ENCODE data around the gene INA.
"Not testable (repeated sequence)": the region's sequence is repeated elsewhere in the genome, so short reads cannot be mapped to it uniquely, and the experiment has no call there.

Gene INA

GRCh38 chr10:103276896-103277712 lies at the start of gene INA:
TSS of gene INA (plus strand) at chr10:103277138. CDS start at chr10:103277212, 74 bp downstream.
- DNase-seq: peak; percentile 63

- no peak for DNase-seq
Observed at GRCh38 chr10:103227416-103227815, 49.5 kb upstream of the INA start.

GRCh38 chr10:103231047-103231551 lies 45.8 kb upstream of the INA start:
- no peak for DNase-seq

- no peak for DNase-seq
Observed at GRCh38 chr10:103232131-103232673, 44.7 kb upstream of the INA start.

- DNase-seq: no peak
Observed at GRCh38 chr10:103232772-103233488, 44.0 kb upstream of the INA start.

GRCh38 chr10:103235775-103236174 lies 41.2 kb upstream of the INA start:
- no peak for DNase-seq

- no peak for DNase-seq
Observed at GRCh38 chr10:103238506-103239252, 38.3 kb upstream of the INA start.

GRCh38 chr10:103241262-103242011 lies 35.5 kb upstream of the INA start:
- DNase-seq: peak; percentile 6

- DNase-seq: peak; percentile 74
Observed at GRCh38 chr10:103244666-103245271, 32.2 kb upstream of the INA start.

- DNase-seq: not testable (repeated sequence)
Observed at GRCh38 chr10:103245587-103245986, 31.4 kb upstream of the INA start, which contains the start of gene RPEL1. TSS of gene RPEL1 (plus strand) at chr10:103245887. CDS start at chr10:103245997, 110 bp downstream.

GRCh38 chr10:103246324-103246723 lies 30.6 kb upstream of the INA start:
- no peak for DNase-seq

- no peak for DNase-seq
Observed at GRCh38 chr10:103254113-103254512, 22.8 kb upstream of the INA start.

GRCh38 chr10:103254538-103255325 lies 22.2 kb upstream of the INA start:
- DNase-seq: peak; percentile 40

- no peak for DNase-seq
Observed at GRCh38 chr10:103256613-103257012, 20.3 kb upstream of the INA start.

- DNase-seq: no peak
Observed at GRCh38 chr10:103257812-103258211, 19.1 kb upstream of the INA start.

- not testable (repeated sequence) for DNase-seq
Observed at GRCh38 chr10:103258928-103259327, 18.0 kb upstream of the INA start.

- no peak for DNase-seq
Observed at GRCh38 chr10:103259989-103260388, 16.9 kb upstream of the INA start.

- DNase-seq: peak; percentile 32
Observed at GRCh38 chr10:103262229-103262628, 14.7 kb upstream of the INA start.

- peak; percentile 57 for DNase-seq
Observed at GRCh38 chr10:103265717-103266329, 11.1 kb upstream of the INA start.

GRCh38 chr10:103273041-103273441 lies 3.9 kb upstream of the INA start:
- no peak for DNase-seq
